GM19328 (cell line): ENCODE data around the gene STK32C.
"Not testable (repeated sequence)": the region's sequence is repeated elsewhere in the genome, so short reads cannot be mapped to it uniquely, and the experiment has no call there.

Source experiments
- ATAC-seq: cut with Tn5 transposase; IDR thresholded peaks from one replicate; pipeline ENCODE4 v1.9.1; 2021; ENCODE audit warnings: mild to moderate bottlenecking, moderate library complexity; ENCODE audit not compliant: unreplicated experiment

STK32C gene

GRCh38 chr10:132303361-132304115, 4.2 kb downstream of the STK32C start:
- no peak for ATAC-seq

GRCh38 chr10:132302421-132303310, 5.1 kb downstream of the STK32C start:
- ATAC-seq = no peak

GRCh38 chr10:132301371-132302330, 6.1 kb downstream of the STK32C start:
- no peak for ATAC-seq

GRCh38 chr10:132300582-132300981, 7.2 kb downstream of the STK32C start:
- no peak for ATAC-seq

GRCh38 chr10:132299371-132300336, 8.1 kb downstream of the STK32C start:
- no peak for ATAC-seq

- no peak for ATAC-seq
These were observed 9.5 kb downstream of the STK32C start for GRCh38 chr10:132298038-132298881.

- ATAC-seq = no peak
These were observed 10.2 kb downstream of the STK32C start for GRCh38 chr10:132297526-132297925.

- ATAC-seq = no peak
These were observed 10.9 kb downstream of the STK32C start for GRCh38 chr10:132296666-132297443.

- ATAC-seq = not testable (repeated sequence)
These were observed 12.3 kb downstream of the STK32C start for GRCh38 chr10:132295481-132295880.

GRCh38 chr10:132294561-132295318, 13.0 kb downstream of the STK32C start:
- ATAC-seq = no peak

- no peak for ATAC-seq
These were observed 13.8 kb downstream of the STK32C start for GRCh38 chr10:132293813-132294520.

GRCh38 chr10:132293201-132293812, 14.4 kb downstream of the STK32C start:
- ATAC-seq = no peak

GRCh38 chr10:132292287-132293200, 15.2 kb downstream of the STK32C start:
- no peak for ATAC-seq

GRCh38 chr10:132291826-132292225, 15.9 kb downstream of the STK32C start:
- no peak for ATAC-seq

- ATAC-seq = no peak
These were observed 17.1 kb downstream of the STK32C start for GRCh38 chr10:132290631-132291030.
